H9 (cell line): ENCODE results near the gene SLC2A4. TPM values are rescaled to one million over a fixed set of nuclear protein-coding genes. Genes with fewer than 3 reads are reported as not detected.

Experiments
- DNase-seq: peaks from one replicate; pipeline ENCODE4 v3.0.0-alpha.2; 2017
- H2AFZ ChIP-seq: one replicate; pipeline ENCODE4 v1.6.1; 2013; ENCODE audit warnings: mild to moderate bottlenecking, low read length, control low read depth, moderate library complexity
- H2AK5ac ChIP-seq: 2 replicates; pipeline ENCODE4 v1.6.1; 2013; ENCODE audit warnings: low read length, control low read depth, mixed read lengths; ENCODE audit not compliant: insufficient read length
- H2BK120ac ChIP-seq: one replicate; pipeline ENCODE4 v1.6.1; 2013; ENCODE audit warnings: low read depth, mild to moderate bottlenecking, low read length, control low read depth, inconsistent platforms; ENCODE audit not compliant: poor library complexity, severe bottlenecking
- H2BK12ac ChIP-seq: 2 replicates; pipeline ENCODE4 v1.6.1; 2013; ENCODE audit warnings: low read length, control low read depth, mixed read lengths, low read depth; ENCODE audit not compliant: insufficient read length
- H2BK15ac ChIP-seq: 2 replicates; pipeline ENCODE4 v1.6.1; 2013; ENCODE audit warnings: low read depth, low read length, control low read depth
- H2BK20ac ChIP-seq: one replicate; pipeline ENCODE4 v1.6.1; 2013; ENCODE audit warnings: low read depth, mild to moderate bottlenecking, low read length, control low read depth, inconsistent platforms; ENCODE audit not compliant: poor library complexity, severe bottlenecking
- H2BK5ac ChIP-seq: 2 replicates; pipeline ENCODE4 v1.6.1; 2013; ENCODE audit warnings: low read length, control low read depth, mixed read lengths; ENCODE audit not compliant: insufficient read length
- H3K14ac ChIP-seq: 2 replicates; pipeline ENCODE4 v1.6.1; 2013; ENCODE audit warnings: low read length, control low read depth; ENCODE audit not compliant: insufficient read depth
- H3K18ac ChIP-seq: 2 replicates; pipeline ENCODE4 v1.6.1; 2013; ENCODE audit warnings: low read depth, mild to moderate bottlenecking, mixed read lengths, low read length, control low read depth; ENCODE audit not compliant: insufficient read length
- H3K23ac ChIP-seq: 2 replicates; pipeline ENCODE4 v1.6.1; 2013; ENCODE audit warnings: low read length, control low read depth, mixed read lengths, low read depth; ENCODE audit not compliant: insufficient read length
- H3K23me2 ChIP-seq: 2 replicates; pipeline ENCODE4 v1.6.1; 2013; ENCODE audit warnings: low read depth, mild to moderate bottlenecking, mixed read lengths, low read length, control low read depth; ENCODE audit not compliant: insufficient read length, poor library complexity, severe bottlenecking
- H3K27ac ChIP-seq: 2 replicates; pipeline ENCODE4 v1.5.1; 2013; ENCODE audit warnings: low read length, control low read depth, mixed read lengths, low read depth; ENCODE audit not compliant: insufficient read length
- H3K27me3 ChIP-seq: 2 replicates; pipeline ENCODE4 v1.6.1; 2013; ENCODE audit warnings: low read length, control low read depth, inconsistent platforms; ENCODE audit not compliant: insufficient read depth
- H3K4ac ChIP-seq: 2 replicates; pipeline ENCODE4 v1.6.1; 2013; ENCODE audit warnings: low read depth, mild to moderate bottlenecking, control low read depth, inconsistent platforms, low read length, moderate library complexity
- H3K4me1 ChIP-seq: 2 replicates; pipeline ENCODE4 v1.6.1; 2013; ENCODE audit warnings: low read length, control low read depth, inconsistent platforms; ENCODE audit not compliant: insufficient read depth
- H3K4me2 ChIP-seq: 2 replicates; pipeline ENCODE4 v1.6.1; 2013; ENCODE audit warnings: low read length, control low read depth, mixed read lengths; ENCODE audit not compliant: insufficient read length, insufficient read depth
- H3K56ac ChIP-seq: 2 replicates; pipeline ENCODE4 v1.6.1; 2013; ENCODE audit warnings: low read depth, mild to moderate bottlenecking, mixed read lengths, low read length, control low read depth; ENCODE audit not compliant: insufficient read length
- H3K79me1 ChIP-seq: 2 replicates; pipeline ENCODE4 v1.6.1; 2013; ENCODE audit warnings: low read depth, mild to moderate bottlenecking, moderate library complexity, low read length, control low read depth, inconsistent platforms; ENCODE audit not compliant: insufficient read depth, poor library complexity, severe bottlenecking
- H3K79me2 ChIP-seq: 2 replicates; pipeline ENCODE4 v1.6.1; 2013; ENCODE audit warnings: low read length, control low read depth, inconsistent platforms; ENCODE audit not compliant: insufficient read depth
- H3K9ac ChIP-seq: 2 replicates; pipeline ENCODE4 v1.6.1; 2013; ENCODE audit warnings: low read length, control low read depth, mixed read lengths; ENCODE audit not compliant: insufficient read length; ENCODE audit errors: extremely low read depth
- H3K9me3 ChIP-seq: one replicate; pipeline ENCODE4 v1.6.1; 2013; ENCODE audit warnings: low read depth, low read length, inconsistent platforms; ENCODE audit not compliant: control insufficient read depth
- H3T11ph ChIP-seq: one replicate; pipeline ENCODE4 v1.6.1; 2013; ENCODE audit warnings: mild to moderate bottlenecking, low read length, control low read depth, inconsistent platforms
- H4K20me1 ChIP-seq: one replicate; pipeline ENCODE4 v1.6.1; 2013; ENCODE audit not compliant: control insufficient read depth, insufficient read length, insufficient read depth
- H4K5ac ChIP-seq: 2 replicates; pipeline ENCODE4 v1.6.1; 2013; ENCODE audit warnings: low read depth, mild to moderate bottlenecking, mixed read lengths, low read length, control low read depth; ENCODE audit not compliant: insufficient read length
- H4K8ac ChIP-seq: replicated peaks from 2 replicates; pipeline ENCODE4 v1.6.1; 2013; ENCODE audit warnings: low read length, control low read depth, mixed read lengths, low read depth; ENCODE audit not compliant: insufficient read length
- H4K91ac ChIP-seq: 2 replicates; pipeline ENCODE4 v1.6.1; 2013; ENCODE audit warnings: low read depth, mild to moderate bottlenecking, moderate library complexity, mixed read lengths, low read length, control low read depth; ENCODE audit not compliant: insufficient read length
- H3K27ac Mint-ChIP-seq, 3 experiments: 2 replicates in 2 of 3; 3 replicates in 1 of 3; pipeline ENCODE4 v1.8.0; 2020 to 2021; ENCODE audit warnings: mixed read lengths in 3 of 3, mild to moderate bottlenecking in 1 of 3, moderate library complexity in 1 of 3
- H3K27me3 Mint-ChIP-seq: 2 replicates; pipeline ENCODE4 v1.8.0; 2021; ENCODE audit warnings: low read depth, mild to moderate bottlenecking, moderate library complexity, mixed read lengths
- H3K36me3 Mint-ChIP-seq, 3 experiments: 2 replicates in 2 of 3; 3 replicates in 1 of 3; pipeline ENCODE4 v1.8.0; 2020 to 2021; ENCODE audit warnings: low read depth in 3 of 3, mixed read lengths in 3 of 3; ENCODE audit not compliant: insufficient read depth in 1 of 3
- H3K4me1 Mint-ChIP-seq, 2 experiments: 2 replicates each; pipeline ENCODE4 v1.8.0; 2020; ENCODE audit warnings: mixed read lengths in 2 of 2
- H3K4me3 Mint-ChIP-seq, 2 experiments: 2 replicates in 1 of 2; 3 replicates in 1 of 2; pipeline ENCODE4 v1.8.0; 2020 to 2021; ENCODE audit warnings: mild to moderate bottlenecking in 2 of 2, mixed read lengths in 2 of 2, moderate library complexity in 1 of 2
- H3K9me3 Mint-ChIP-seq, 2 experiments: 2 replicates in 1 of 2; 3 replicates in 1 of 2; pipeline ENCODE4 v1.8.0; 2020; ENCODE audit warnings: mild to moderate bottlenecking in 2 of 2, mixed read lengths in 2 of 2, moderate library complexity in 1 of 2
- WGBS: extraction: QIAGEN DNeasy Blood & Tissue Kit; methylation state at CpG from one replicate; pipeline ENCODE4 v1.1.7; 2013; ENCODE audit warnings: missing lambda C conversion rate, low lambda C conversion rate, mixed read lengths; ENCODE audit not compliant: insufficient read length; ENCODE audit errors: extremely low coverage; 5-methylcytosine and 5-hydroxymethylcytosine counted together
- total RNA-seq: library from RNA; stranded (reverse); gene quantifications from 2 replicates; pipeline ENCODE4 v1.2.1, GENCODE V29; 2021
- TF ChIP-seq, protein P1 (sequence below): fragments of 200-600 bp; sonication (generic); conservative IDR thresholded peaks from 3 replicates; pipeline ENCODE4 v1.8.0; 2021; ENCODE audit warnings: antibody characterized with exemption, mild to moderate bottlenecking

Gene SLC2A4
- total RNA-seq, 1 experiment from 2014 or later, result 4.4 TPM

DNA sequence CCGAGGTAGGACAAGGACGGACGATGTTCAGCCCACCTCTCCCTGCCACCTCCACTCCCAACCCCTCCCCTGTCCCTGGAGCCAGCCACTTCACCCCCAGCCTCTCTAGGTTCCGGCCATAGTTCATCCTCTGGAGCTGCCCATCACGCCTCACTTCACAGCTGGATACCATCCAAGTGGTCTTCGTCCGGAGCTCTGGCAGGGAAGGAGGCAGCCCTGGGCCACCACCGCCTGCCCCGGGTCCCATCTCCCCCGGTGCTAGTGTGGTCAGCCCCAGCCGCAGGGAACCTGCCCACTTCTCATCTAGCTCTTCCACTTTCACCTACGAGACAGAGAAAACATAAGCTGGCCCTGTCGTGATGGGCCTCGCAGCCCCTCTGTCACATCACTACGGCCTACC is 39.9 kb downstream of the SLC2A4 start:
- Histone ChIP-seq H3K23ac (no peak overlapping the region), H4K8ac (no peak overlapping the region), H4K91ac (no peak overlapping the region), H4K20me1 (no peaks in the 10 kb centered on the region), H3K4ac (no peak overlapping the region), H4K5ac (no peak overlapping the region), H3K27ac (no peak overlapping the region), H2BK15ac (no peak overlapping the region), H3K79me1 (no peaks in the 10 kb centered on the region), H3K4me2 (no peak overlapping the region), H3K14ac (no peak overlapping the region), H2BK12ac (no peak overlapping the region), H3T11ph (no peak overlapping the region), H3K23me2 (no peaks in the 10 kb centered on the region), H3K9me3 (no peaks in the 10 kb centered on the region), H2BK5ac (no peak overlapping the region), H2BK120ac (no peak overlapping the region), H3K18ac (no peak overlapping the region), H3K56ac (no peak overlapping the region), H3K9ac (no peak overlapping the region), H3K4me1 (no peaks in the 10 kb centered on the region), H3K27me3 (no peaks in the 10 kb centered on the region), H2BK20ac (no peak overlapping the region), H2AK5ac (no peak overlapping the region), H3K79me2 (no peaks in the 10 kb centered on the region), H2AFZ (no peak overlapping the region)
- WGBS, result no CpG with 5 or more reads among the region's 15 CpGs
- Mint-ChIP-seq H3K27ac (no peak overlapping the region), H3K4me3 (no peak overlapping the region), H3K4me1 (peaks cover 0 to under 1% of the 10 kb centered on the region in 2 experiments; a peak in 3 of 4 replicates), H3K36me3 (peaks cover 48 to 90% (median 83%) of the 10 kb centered on the region in 3 experiments; a peak in 6 of 7 replicates), H3K27me3 (no peaks in the 10 kb centered on the region), H3K9me3 (no peaks in the 10 kb centered on the region; a peak in 1 of 5 replicates)
- TF ChIP-seq, protein P1, sequence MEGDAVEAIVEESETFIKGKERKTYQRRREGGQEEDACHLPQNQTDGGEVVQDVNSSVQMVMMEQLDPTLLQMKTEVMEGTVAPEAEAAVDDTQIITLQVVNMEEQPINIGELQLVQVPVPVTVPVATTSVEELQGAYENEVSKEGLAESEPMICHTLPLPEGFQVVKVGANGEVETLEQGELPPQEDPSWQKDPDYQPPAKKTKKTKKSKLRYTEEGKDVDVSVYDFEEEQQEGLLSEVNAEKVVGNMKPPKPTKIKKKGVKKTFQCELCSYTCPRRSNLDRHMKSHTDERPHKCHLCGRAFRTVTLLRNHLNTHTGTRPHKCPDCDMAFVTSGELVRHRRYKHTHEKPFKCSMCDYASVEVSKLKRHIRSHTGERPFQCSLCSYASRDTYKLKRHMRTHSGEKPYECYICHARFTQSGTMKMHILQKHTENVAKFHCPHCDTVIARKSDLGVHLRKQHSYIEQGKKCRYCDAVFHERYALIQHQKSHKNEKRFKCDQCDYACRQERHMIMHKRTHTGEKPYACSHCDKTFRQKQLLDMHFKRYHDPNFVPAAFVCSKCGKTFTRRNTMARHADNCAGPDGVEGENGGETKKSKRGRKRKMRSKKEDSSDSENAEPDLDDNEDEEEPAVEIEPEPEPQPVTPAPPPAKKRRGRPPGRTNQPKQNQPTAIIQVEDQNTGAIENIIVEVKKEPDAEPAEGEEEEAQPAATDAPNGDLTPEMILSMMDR, result no peak
- no peak for DNase-seq
